GM23338 (cell line): Measurements from ENCODE around the gene EFCAB9. TPM values are rescaled to one million over a fixed set of nuclear protein-coding genes. Genes with fewer than 3 reads are reported as not detected.

Experiments used
- ATAC-seq: fragments of 200-7000 bp; cut with Tn5 transposase; 3 replicates; pipeline ENCODE4 v1.9.1; 2020
- DNase-seq: peaks from one replicate; pipeline ENCODE4 v3.0.0-alpha.2; 2015; ENCODE audit warnings: low spot score
- H2AFZ ChIP-seq: fragments of 200-600 bp; sonication (generic); 2 replicates; pipeline ENCODE4 v1.8.0; 2016; ENCODE audit warnings: antibody characterized with exemption, mild to moderate bottlenecking, moderate library complexity
- H3F3A ChIP-seq: fragments of 200-600 bp; sonication (generic); replicated peaks from 2 replicates; pipeline ENCODE4 v1.8.0; 2017; ENCODE audit warnings: antibody characterized with exemption, mixed run types, low read depth
- H3K27ac ChIP-seq: fragments of 200-600 bp; sonication (generic); 2 replicates; pipeline ENCODE4 v1.6.1; 2016; ENCODE audit warnings: low read depth
- H3K27me3 ChIP-seq: fragments of 200-600 bp; sonication (generic); 2 replicates; pipeline ENCODE4 v1.8.0; 2016; ENCODE audit warnings: mild to moderate bottlenecking, mixed run types, moderate library complexity; ENCODE audit not compliant: insufficient read depth
- H3K36me3 ChIP-seq: fragments of 200-600 bp; sonication (generic); 2 replicates; pipeline ENCODE4 v1.8.0; 2016; ENCODE audit warnings: mild to moderate bottlenecking; ENCODE audit not compliant: insufficient read depth
- H3K4me1 ChIP-seq: fragments of 200-600 bp; sonication (generic); 2 replicates; pipeline ENCODE4 v1.8.0; 2016; ENCODE audit warnings: mild to moderate bottlenecking, moderate library complexity; ENCODE audit not compliant: insufficient read depth
- H3K4me2 ChIP-seq: fragments of 200-600 bp; sonication (generic); 2 replicates; pipeline ENCODE4 v1.7.1; 2017; ENCODE audit warnings: mixed run types
- H3K4me3 ChIP-seq: fragments of 200-600 bp; sonication (generic); 2 replicates; pipeline ENCODE4 v1.6.1; 2016; ENCODE audit warnings: mixed run types
- H3K79me2 ChIP-seq: fragments of 200-600 bp; sonication (generic); replicated peaks from 2 replicates; pipeline ENCODE4 v1.8.0; 2017; ENCODE audit warnings: mild to moderate bottlenecking; ENCODE audit not compliant: insufficient read depth
- H3K9me2 ChIP-seq: fragments of 200-600 bp; sonication (generic); 2 replicates; pipeline ENCODE4 v1.8.0; 2017; ENCODE audit not compliant: insufficient read depth
- H4K20me1 ChIP-seq: fragments of 200-600 bp; sonication (generic); replicated peaks from 2 replicates; pipeline ENCODE4 v1.8.0; 2017; ENCODE audit warnings: mild to moderate bottlenecking; ENCODE audit not compliant: insufficient read depth
- H3K27ac Mint-ChIP-seq: 2 replicates; pipeline ENCODE4 v1.8.0; 2020; ENCODE audit warnings: inconsistent platforms, mild to moderate bottlenecking, moderate library complexity, mixed read lengths
- H3K27me3 Mint-ChIP-seq: 3 replicates; pipeline ENCODE4 v1.8.0; 2022; ENCODE audit warnings: low read depth, mild to moderate bottlenecking, moderate library complexity, mixed read lengths, inconsistent platforms; ENCODE audit not compliant: insufficient read depth, poor library complexity
- H3K36me3 Mint-ChIP-seq: 3 replicates; pipeline ENCODE4 v1.8.0; 2021; ENCODE audit warnings: low read depth, mild to moderate bottlenecking, inconsistent platforms, moderate library complexity, mixed read lengths
- H3K4me1 Mint-ChIP-seq: 3 replicates; pipeline ENCODE4 v1.8.0; 2020; ENCODE audit warnings: mild to moderate bottlenecking, inconsistent platforms, mixed read lengths
- H3K4me3 Mint-ChIP-seq: 3 replicates; pipeline ENCODE4 v1.8.0; 2021; ENCODE audit warnings: moderate library complexity, mild to moderate bottlenecking, inconsistent platforms, mixed read lengths
- H3K9me3 Mint-ChIP-seq: 3 replicates; pipeline ENCODE4 v1.8.0; 2020; ENCODE audit warnings: moderate library complexity, mild to moderate bottlenecking, inconsistent platforms, mixed read lengths
- ZNF462 ChIP-seq: fragments of 250-450 bp; sonication (Bioruptor Pico); IDR thresholded peaks from 2 replicates; pipeline ENCODE4 v1.5.0; 2020; ENCODE audit warnings: mild to moderate bottlenecking, moderate library complexity
- polyA plus RNA-seq: library from polyadenylated mRNA; unstranded; fragments of >200 nt; fragmentation: Nextera tagmentation; extraction: Ambion mirVana; gene quantifications from 2 replicates; pipeline ENCODE4 v1.2.1, GENCODE V29; 2016
- total RNA-seq: library from RNA; depleted of rRNA; stranded (reverse); fragments of >200 nt; shearing (Covaris generic); gene quantifications from 2 replicates; pipeline ENCODE4 v1.2.3, GENCODE V29; 2014
- TF ChIP-seq, protein P1 (sequence below): IDR thresholded peaks from 2 replicates; pipeline ENCODE4 v1.6.1; 2016; ENCODE audit warnings: antibody characterized with exemption

EFCAB9 gene
- total and polyA plus RNA-seq, 2 experiments from 2014 or later: not detected

DNA sequence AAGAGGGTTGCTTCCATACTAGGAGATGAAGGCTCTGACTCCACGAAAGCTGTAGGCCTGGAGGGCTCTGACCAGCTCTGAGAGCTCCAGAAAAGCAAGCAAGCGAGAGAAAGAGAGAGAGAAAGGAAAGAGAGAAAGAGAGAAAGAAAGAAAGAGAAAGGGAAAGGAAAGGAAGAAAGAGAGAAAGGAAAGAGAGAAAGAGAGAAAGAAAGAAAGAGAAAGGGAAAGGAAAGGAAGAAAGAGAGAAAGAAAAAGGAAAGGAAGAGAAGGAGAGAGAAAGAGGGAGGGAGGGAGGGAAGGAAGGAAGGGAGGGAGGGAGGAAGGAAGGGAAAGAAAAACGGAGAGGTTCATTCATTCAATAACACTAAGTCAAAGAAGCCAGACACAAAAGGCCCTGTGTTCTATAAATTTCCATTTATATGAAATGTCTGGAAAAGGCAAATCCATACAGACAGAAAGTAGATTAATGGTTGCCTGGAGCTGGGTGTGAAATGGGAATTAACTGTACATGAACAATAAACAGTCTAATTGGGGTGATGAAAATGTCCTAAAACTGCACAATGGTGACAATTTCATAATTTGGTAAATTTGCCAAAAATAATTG is 4.2 kb upstream of the EFCAB9 start:
- peaks cover 20% of the 10 kb centered on the region for H3K4me1 ChIP-seq
- H4K20me1 ChIP-seq: no peaks in the 10 kb centered on the region
- peak overlapping the region; percentile 91 for H3K4me2 ChIP-seq
- Mint-ChIP-seq H3K36me3 (no peaks in the 10 kb centered on the region), H3K4me3 (peak overlapping the region; percentile 82), H3K27me3 (peaks cover 15% of the 10 kb centered on the region), H3K27ac (no peak overlapping the region), H3K9me3 (no peaks in the 10 kb centered on the region), H3K4me1 (peaks cover 25% of the 10 kb centered on the region)
- TF ChIP-seq, protein P1, sequence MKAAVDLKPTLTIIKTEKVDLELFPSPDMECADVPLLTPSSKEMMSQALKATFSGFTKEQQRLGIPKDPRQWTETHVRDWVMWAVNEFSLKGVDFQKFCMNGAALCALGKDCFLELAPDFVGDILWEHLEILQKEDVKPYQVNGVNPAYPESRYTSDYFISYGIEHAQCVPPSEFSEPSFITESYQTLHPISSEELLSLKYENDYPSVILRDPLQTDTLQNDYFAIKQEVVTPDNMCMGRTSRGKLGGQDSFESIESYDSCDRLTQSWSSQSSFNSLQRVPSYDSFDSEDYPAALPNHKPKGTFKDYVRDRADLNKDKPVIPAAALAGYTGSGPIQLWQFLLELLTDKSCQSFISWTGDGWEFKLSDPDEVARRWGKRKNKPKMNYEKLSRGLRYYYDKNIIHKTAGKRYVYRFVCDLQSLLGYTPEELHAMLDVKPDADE: no peak
- TF ChIP-seq ZNF462: 0 out of 2 replicates have a peak, but pooled peaks have one; percentile 8
- no peaks in the 10 kb centered on the region for H3K36me3 ChIP-seq
- peaks cover 11% of the 10 kb centered on the region for H3F3A ChIP-seq
- H3K4me3 ChIP-seq: peak overlapping the region; percentile 96
- H3K9me2 ChIP-seq: no peaks in the 10 kb centered on the region
- peaks cover 21% of the 10 kb centered on the region for H3K79me2 ChIP-seq
- H3K27ac ChIP-seq: no peak overlapping the region
- ATAC-seq: no peak
- H2AFZ ChIP-seq: peak overlapping the region; percentile 90
- no peak for DNase-seq
- peaks cover 15% of the 10 kb centered on the region for H3K27me3 ChIP-seq
